GM19463 (cell line): ENCODE measurements around the gene LILRB1.
"Not testable (repeated sequence)": the region's sequence is repeated elsewhere in the genome, so short reads cannot be mapped to it uniquely, and the experiment has no call there.

ENCODE experiments used
- ATAC-seq: cut with Tn5 transposase; IDR thresholded peaks from one replicate; pipeline ENCODE4 v1.9.1; 2021; ENCODE audit warnings: mild to moderate bottlenecking, moderate library complexity; ENCODE audit not compliant: unreplicated experiment

LILRB1 gene

GRCh38 chr19:54660964-54661363 lies 30.7 kb downstream of the LILRB1 start:
- ATAC-seq, result no peak

- ATAC-seq, result no peak
These were observed 31.7 kb downstream of the LILRB1 start for GRCh38 chr19:54661846-54662481.

- peak; percentile 72 for ATAC-seq
These were observed 32.4 kb downstream of the LILRB1 start, which contains the start of gene LILRB4 for GRCh38 chr19:54662730-54663129. LILRB4 (plus strand) TSS chr19:54662985; CDS start chr19:54663034, 49 bp downstream.

- ATAC-seq, result no peak
These were observed 35.2 kb downstream of the LILRB1 start for GRCh38 chr19:54665530-54665929.

- no peak for ATAC-seq
These were observed 36.9 kb downstream of the LILRB1 start for GRCh38 chr19:54667217-54667616.

- ATAC-seq, result no peak
These were observed 38.1 kb downstream of the LILRB1 start for GRCh38 chr19:54668353-54668752.

- no peak for ATAC-seq
These were observed 40.5 kb downstream of the LILRB1 start for GRCh38 chr19:54670576-54671357.

DNA sequence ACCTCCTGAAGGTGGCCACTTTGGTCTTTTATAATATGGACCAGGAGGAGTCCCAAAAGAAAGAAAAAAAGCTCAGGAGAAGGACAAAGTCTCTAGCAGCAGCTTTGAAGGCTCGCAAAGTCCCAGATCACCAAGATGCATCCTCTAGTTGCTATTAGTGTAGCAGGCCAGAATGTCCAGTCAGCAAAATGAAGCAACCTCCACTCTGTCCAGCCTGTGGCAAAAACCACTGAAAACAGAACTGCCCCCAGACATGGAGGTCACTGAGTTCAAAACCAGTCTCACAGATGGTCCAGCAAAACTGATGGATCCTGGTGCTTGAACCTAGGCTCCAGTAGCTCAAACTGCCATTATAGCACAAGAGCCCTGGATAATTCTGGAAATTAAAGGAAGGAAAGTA lies 42.9 kb downstream of the LILRB1 start:
- ATAC-seq, result no peak

DNA sequence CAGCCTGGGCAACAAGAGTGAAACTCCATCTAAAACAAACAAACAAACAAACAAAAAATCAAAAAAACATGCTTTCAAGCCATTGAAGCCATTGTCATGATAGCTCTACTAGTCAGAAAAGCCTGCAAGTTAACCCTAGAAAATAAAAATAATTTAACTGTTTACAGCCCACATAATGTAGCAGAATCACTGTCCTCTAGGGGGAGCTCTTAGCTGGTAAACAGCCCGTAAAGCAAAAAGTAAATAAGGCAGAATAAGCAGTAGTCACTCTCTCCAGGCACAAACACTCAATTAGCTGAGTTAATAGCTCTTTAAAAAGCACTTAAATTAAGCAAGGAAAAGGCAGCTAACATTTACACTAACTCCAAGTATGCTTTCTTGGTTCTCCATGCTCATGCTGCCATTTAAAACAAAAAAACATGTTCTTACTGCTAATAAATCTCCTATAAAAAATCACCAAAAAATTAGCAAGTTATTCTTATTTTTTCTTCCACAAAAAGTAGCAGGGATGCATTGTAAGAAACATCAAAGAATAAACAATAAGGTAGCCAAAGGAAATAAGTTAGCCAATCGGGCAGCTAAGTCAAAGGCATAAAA lies 43.8 kb downstream of the LILRB1 start:
- ATAC-seq, result no peak

GRCh38 chr19:54676210-54676834 lies 46.0 kb downstream of the LILRB1 start:
- ATAC-seq, result not testable (repeated sequence)

DNA sequence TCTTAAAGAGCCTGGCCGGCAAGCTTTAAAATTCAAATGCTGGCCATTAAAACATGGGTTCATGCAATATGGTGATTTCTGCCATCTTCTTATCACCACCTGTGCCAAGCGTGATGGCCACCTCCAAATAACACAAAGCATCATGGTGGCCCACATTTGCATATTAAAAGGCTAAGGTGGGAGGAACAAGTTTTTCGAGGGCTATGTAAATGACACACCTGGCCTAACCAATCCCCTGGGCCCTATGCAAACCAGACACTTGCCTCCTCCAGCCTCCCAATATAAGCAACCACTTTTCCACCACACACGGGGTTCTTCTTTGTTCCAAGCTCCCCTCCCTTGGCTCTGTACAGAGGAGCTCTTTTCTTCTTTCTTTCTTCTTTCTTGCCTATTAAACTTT lies 46.9 kb downstream of the LILRB1 start:
- ATAC-seq, result no peak

DNA sequence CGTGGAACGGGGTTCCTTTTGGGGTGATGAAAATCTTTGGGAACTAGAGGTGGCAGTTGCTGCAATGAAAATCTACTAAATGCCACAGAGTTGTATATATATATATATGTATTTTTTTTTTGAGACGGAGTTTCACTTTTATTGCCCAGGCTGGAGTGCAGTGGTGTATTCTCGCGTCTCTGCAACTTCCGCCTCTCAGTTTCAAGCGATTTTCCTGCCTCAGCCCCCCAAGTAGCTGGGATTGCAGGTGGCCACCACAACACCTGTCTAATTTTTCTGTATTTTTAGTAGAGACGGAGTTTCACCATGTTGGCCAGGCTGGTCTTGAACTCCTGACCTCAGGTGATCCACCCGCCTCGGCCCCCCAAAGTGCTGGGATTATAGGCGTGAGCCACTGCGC lies 51.3 kb downstream of the LILRB1 start:
- ATAC-seq, result not testable (repeated sequence)

- ATAC-seq, result no peak
These were observed 52.1 kb downstream of the LILRB1 start for GRCh38 chr19:54682306-54682856.

GRCh38 chr19:54684527-54684926 lies 54.2 kb downstream of the LILRB1 start:
- no peak for ATAC-seq
